Neural cell (in vitro differentiated cells): Measurements from ENCODE around the gene CFI. TPM values are rescaled to one million over a fixed set of nuclear protein-coding genes. Genes with fewer than 3 reads are reported as not detected.

Source experiments
- H2AFZ ChIP-seq: fragments of 200-600, 300-800 bp; sonication (generic), shearing (Covaris generic); 2 replicates; pipeline ENCODE4 v1.6.0; 2014; ENCODE audit warnings: low read depth, mild to moderate bottlenecking, antibody characterized with exemption, low read length, moderate library complexity
- H3F3A ChIP-seq: fragments of 200-600 bp; shearing (Covaris generic); 2 replicates; pipeline ENCODE4 v1.6.1; 2016; ENCODE audit warnings: mild to moderate bottlenecking, moderate library complexity, mixed read lengths, antibody characterized with exemption, low read length; ENCODE audit not compliant: insufficient read depth, poor library complexity, severe bottlenecking
- H3K27ac ChIP-seq: fragments of 200-600, 300-800 bp; sonication (generic), shearing (Covaris generic); 2 replicates; pipeline ENCODE4 v1.5.1; 2014; ENCODE audit warnings: mild to moderate bottlenecking, low read length, moderate library complexity
- H3K27me3 ChIP-seq: fragments of 300-800, 200-600 bp; sonication (generic), shearing (Covaris generic); 2 replicates; pipeline ENCODE4 v1.6.0; 2014; ENCODE audit warnings: mild to moderate bottlenecking, low read depth, low read length, moderate library complexity; ENCODE audit not compliant: insufficient read depth
- H3K36me3 ChIP-seq: fragments of 300-800, 200-600 bp; sonication (generic), shearing (Covaris generic); 2 replicates; pipeline ENCODE4 v1.5.1; 2014; ENCODE audit warnings: mild to moderate bottlenecking, antibody characterized with exemption, low read length, moderate library complexity; ENCODE audit not compliant: insufficient read depth
- H3K4me2 ChIP-seq: fragments of 300-800, 200-600 bp; sonication (generic), shearing (Covaris generic); 2 replicates; pipeline ENCODE4 v1.6.0; 2014; ENCODE audit warnings: mild to moderate bottlenecking, low read length
- H3K4me3 ChIP-seq: fragments of 300-800, 200-600 bp; sonication (generic), shearing (Covaris generic); 2 replicates; pipeline ENCODE4 v1.5.1; 2014; ENCODE audit warnings: mild to moderate bottlenecking, low read length, moderate library complexity
- H3K79me2 ChIP-seq: fragments of 200-600 bp; shearing (Covaris generic); replicated peaks from 2 replicates; pipeline ENCODE4 v1.6.0; 2014; ENCODE audit warnings: mild to moderate bottlenecking, low read length, moderate library complexity; ENCODE audit not compliant: insufficient read depth
- H3K9ac ChIP-seq: fragments of 300-800, 200-600 bp; sonication (generic), shearing (Covaris generic); 2 replicates; pipeline ENCODE4 v1.6.1; 2016; ENCODE audit warnings: mild to moderate bottlenecking, low read length, mixed read lengths
- H3K9me2 ChIP-seq: fragments of 200-600 bp; shearing (Covaris generic); 2 replicates; pipeline ENCODE4 v1.6.1; 2016; ENCODE audit warnings: mild to moderate bottlenecking, low read length, mixed read lengths; ENCODE audit not compliant: insufficient read depth
- H3K9me3 ChIP-seq: fragments of 200-600, 300-800 bp; sonication (generic), shearing (Covaris generic); 2 replicates; pipeline ENCODE4 v1.6.1; 2016; ENCODE audit warnings: mild to moderate bottlenecking, mixed run types, low read length, moderate library complexity, mixed read lengths
- H4K20me1 ChIP-seq: fragments of 200-600 bp; shearing (Covaris generic); 2 replicates; pipeline ENCODE4 v1.6.1; 2016; ENCODE audit warnings: mild to moderate bottlenecking, mixed run types; ENCODE audit not compliant: insufficient read depth
- CTCF ChIP-seq: fragments of 450-650 bp; IDR thresholded peaks from 2 replicates; pipeline ENCODE4 v1.5.1; 2014; ENCODE audit warnings: antibody characterized with exemption, mild to moderate bottlenecking, moderate library complexity; ENCODE audit not compliant: poor library complexity, severe bottlenecking
- EP300 ChIP-seq: fragments of 450-650 bp; conservative IDR thresholded peaks from 2 replicates; pipeline ENCODE4 v1.6.1; 2014; ENCODE audit warnings: antibody characterized with exemption, mild to moderate bottlenecking, moderate library complexity; ENCODE audit not compliant: poor library complexity, severe bottlenecking
- EZH2 ChIP-seq: fragments of 200-600, 300-800 bp; shearing (Covaris generic), sonication (generic); IDR thresholded peaks from 2 replicates; pipeline ENCODE4 v1.6.1; 2014; ENCODE audit warnings: antibody characterized with exemption, low read length, borderline replicate concordance, mild to moderate bottlenecking; ENCODE audit not compliant: insufficient read depth, poor library complexity, severe bottlenecking
- MXI1 ChIP-seq: fragments of 450-650 bp; conservative IDR thresholded peaks from 2 replicates; pipeline ENCODE4 v1.6.1; 2014; ENCODE audit warnings: antibody characterized with exemption, mild to moderate bottlenecking; ENCODE audit not compliant: poor library complexity, severe bottlenecking
- POLR2AphosphoS5 ChIP-seq: IDR thresholded peaks from 2 replicates; pipeline ENCODE4 v1.6.1; 2012
- RAD21 ChIP-seq: fragments of 450-650 bp; conservative IDR thresholded peaks from 2 replicates; pipeline ENCODE4 v1.6.1; 2014; ENCODE audit warnings: antibody characterized with exemption, mild to moderate bottlenecking, moderate library complexity
- SMC3 ChIP-seq: fragments of 450-650 bp; conservative IDR thresholded peaks from 2 replicates; pipeline ENCODE4 v1.6.1; 2014; ENCODE audit warnings: antibody characterized with exemption, mild to moderate bottlenecking, moderate library complexity; ENCODE audit not compliant: poor library complexity
- TAF1 ChIP-seq: IDR thresholded peaks from 2 replicates; pipeline ENCODE4 v1.6.1; 2012; ENCODE audit warnings: low read depth
- polyA plus RNA-seq: library from polyadenylated mRNA; depleted of rRNA; stranded (reverse); fragments of >200 nt; gene quantifications from 2 replicates; pipeline ENCODE4 v1.2.3, GENCODE V29; 2014
- TF ChIP-seq, protein P1 (sequence below): IDR thresholded peaks from 2 replicates; pipeline ENCODE4 v1.6.1; 2012; ENCODE audit warnings: borderline replicate concordance

Gene CFI
- polyA plus RNA-seq, 1 donor from 2014 or later: not detected

DNA sequence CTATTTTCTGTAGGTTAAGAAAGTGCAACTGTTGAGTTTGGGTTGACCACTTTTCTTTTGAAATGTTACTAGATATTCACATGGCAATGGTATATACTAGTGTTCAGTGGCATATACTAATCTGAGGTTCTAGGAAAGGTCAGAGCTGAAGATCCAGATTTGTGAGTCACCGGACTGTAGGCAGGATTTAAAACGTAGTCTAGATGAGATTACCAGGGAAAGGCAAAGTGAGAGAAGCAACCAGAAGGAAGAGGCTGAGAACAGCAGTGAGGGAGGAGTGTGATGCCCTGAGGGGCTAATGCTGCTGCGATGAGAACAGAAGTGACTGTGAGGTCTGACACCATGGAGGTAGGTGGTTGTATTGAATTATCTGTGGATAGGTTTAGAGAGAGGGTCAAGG, 62.3 kb downstream of the CFI start:
- H3K27ac ChIP-seq: no peak overlapping the region
- H3K27me3 ChIP-seq: no peaks in the 10 kb centered on the region
- no peak overlapping the region for H3K4me2 ChIP-seq
- H3F3A ChIP-seq: no peaks in the 10 kb centered on the region
- no peak overlapping the region for H2AFZ ChIP-seq
- no peaks in the 10 kb centered on the region for H3K36me3 ChIP-seq
- H3K9me3 ChIP-seq: no peaks in the 10 kb centered on the region
- no peak overlapping the region for H3K9ac ChIP-seq
- H3K79me2 ChIP-seq: no peaks in the 10 kb centered on the region
- no peaks in the 10 kb centered on the region for H3K9me2 ChIP-seq
- no peaks in the 10 kb centered on the region for H4K20me1 ChIP-seq
- TF ChIP-seq TAF1 (no peak), CTCF (no peak), SMC3 (no peak), EZH2 (no peak), POLR2AphosphoS5 (no peak), RAD21 (no peak), EP300 (no peak), MXI1 (no peak)
- TF ChIP-seq, protein P1, sequence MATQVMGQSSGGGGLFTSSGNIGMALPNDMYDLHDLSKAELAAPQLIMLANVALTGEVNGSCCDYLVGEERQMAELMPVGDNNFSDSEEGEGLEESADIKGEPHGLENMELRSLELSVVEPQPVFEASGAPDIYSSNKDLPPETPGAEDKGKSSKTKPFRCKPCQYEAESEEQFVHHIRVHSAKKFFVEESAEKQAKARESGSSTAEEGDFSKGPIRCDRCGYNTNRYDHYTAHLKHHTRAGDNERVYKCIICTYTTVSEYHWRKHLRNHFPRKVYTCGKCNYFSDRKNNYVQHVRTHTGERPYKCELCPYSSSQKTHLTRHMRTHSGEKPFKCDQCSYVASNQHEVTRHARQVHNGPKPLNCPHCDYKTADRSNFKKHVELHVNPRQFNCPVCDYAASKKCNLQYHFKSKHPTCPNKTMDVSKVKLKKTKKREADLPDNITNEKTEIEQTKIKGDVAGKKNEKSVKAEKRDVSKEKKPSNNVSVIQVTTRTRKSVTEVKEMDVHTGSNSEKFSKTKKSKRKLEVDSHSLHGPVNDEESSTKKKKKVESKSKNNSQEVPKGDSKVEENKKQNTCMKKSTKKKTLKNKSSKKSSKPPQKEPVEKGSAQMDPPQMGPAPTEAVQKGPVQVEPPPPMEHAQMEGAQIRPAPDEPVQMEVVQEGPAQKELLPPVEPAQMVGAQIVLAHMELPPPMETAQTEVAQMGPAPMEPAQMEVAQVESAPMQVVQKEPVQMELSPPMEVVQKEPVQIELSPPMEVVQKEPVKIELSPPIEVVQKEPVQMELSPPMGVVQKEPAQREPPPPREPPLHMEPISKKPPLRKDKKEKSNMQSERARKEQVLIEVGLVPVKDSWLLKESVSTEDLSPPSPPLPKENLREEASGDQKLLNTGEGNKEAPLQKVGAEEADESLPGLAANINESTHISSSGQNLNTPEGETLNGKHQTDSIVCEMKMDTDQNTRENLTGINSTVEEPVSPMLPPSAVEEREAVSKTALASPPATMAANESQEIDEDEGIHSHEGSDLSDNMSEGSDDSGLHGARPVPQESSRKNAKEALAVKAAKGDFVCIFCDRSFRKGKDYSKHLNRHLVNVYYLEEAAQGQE: no peak
- no peak overlapping the region for H3K4me3 ChIP-seq

- Histone ChIP-seq H3K27me3 (no peaks in the 10 kb centered on the region), H3K9me2 (no peaks in the 10 kb centered on the region), H3K36me3 (no peaks in the 10 kb centered on the region), H3K4me2 (no peak overlapping the region), H4K20me1 (no peaks in the 10 kb centered on the region), H3K79me2 (no peaks in the 10 kb centered on the region), H2AFZ (no peak overlapping the region), H3K27ac (no peak overlapping the region), H3K9ac (no peak overlapping the region), H3F3A (no peaks in the 10 kb centered on the region), H3K9me3 (no peaks in the 10 kb centered on the region), H3K4me3 (no peak overlapping the region)
- TF ChIP-seq TAF1 (no peak), MXI1 (no peak), EP300 (no peak), RAD21 (no peak), CTCF (no peak), POLR2AphosphoS5 (no peak), SMC3 (no peak), EZH2 (no peak)
- TF ChIP-seq, protein P1: no peak
Measured at GRCh38 chr4:109738104-109738872, 63.5 kb downstream of the CFI start.
